Endothelial cell of umbilical vein (primary cell): Measurements from ENCODE around the gene DIS3L2. TPM values are rescaled to one million over a fixed set of nuclear protein-coding genes. Genes with fewer than 3 reads are reported as not detected.

Experiments used
- BruUV-seq: library from RNA; stranded (reverse); fragments of 400-500 nt; replicated peaks from 2 replicates; lab custom pipeline; 2021; lab: Mats Ljungman, UMichigan
- CTCF ChIA-PET: fragments of 300-600, 350-600 bp; sonication (Branson Sonifier 250); formaldehyde crosslinking; loops from one replicate; lab custom pipeline; 2021; ENCODE audit warnings: antibody characterized with exemption, inconsistent platforms; lab: Charles Lee
- POLR2A ChIA-PET: fragments of 300-600, 350-600 bp; sonication (Branson Sonifier 250); formaldehyde crosslinking; loops from one replicate; lab custom pipeline; 2021; ENCODE audit warnings: antibody characterized with exemption, inconsistent platforms; lab: Charles Lee
- DNase-seq: peaks from one replicate; pipeline ENCODE4 v3.0.0-alpha.2; 2011; ENCODE audit warnings: low read depth, low spot score
- FAIRE-seq: peaks from 2 replicates; lab custom pipeline; 2011; peaks lifted over from hg19 to GRCh38; lab: Jason Lieb, UNC
- H2AFZ ChIP-seq: 2 replicates; pipeline ENCODE4 v1.6.0; 2012; ENCODE audit warnings: low read depth, low read length, control low read depth, inconsistent platforms
- H3K27ac ChIP-seq: 2 replicates; pipeline ENCODE4 v1.5.1; 2011; ENCODE audit warnings: low read depth, mild to moderate bottlenecking, control low read depth, low read length, moderate library complexity; ENCODE audit not compliant: insufficient read depth
- H3K27me3 ChIP-seq, 2 experiments: 2 replicates each; pipeline versions ENCODE4 v1.6.0 to v1.6.1; 2011; ENCODE audit warnings: low read length in 2 of 2, mixed read lengths in 1 of 2; ENCODE audit not compliant: control insufficient read depth in 2 of 2, insufficient read depth in 2 of 2
- H3K36me3 ChIP-seq, 2 experiments: 2 replicates in 1 of 2; 3 replicates in 1 of 2; pipeline ENCODE4 v1.5.1; 2011; ENCODE audit warnings: low read length in 2 of 2, mild to moderate bottlenecking in 1 of 2, moderate library complexity in 1 of 2; ENCODE audit not compliant: control insufficient read depth in 2 of 2, insufficient read depth in 2 of 2; ENCODE audit errors: extremely low read depth in 1 of 2
- H3K4me1 ChIP-seq: 3 replicates; pipeline ENCODE4 v1.5.1; 2011; ENCODE audit warnings: mild to moderate bottlenecking, low read length; ENCODE audit not compliant: control insufficient read depth, insufficient read depth; ENCODE audit errors: extremely low read depth
- H3K4me2 ChIP-seq: 2 replicates; pipeline ENCODE4 v1.6.1; 2011; ENCODE audit warnings: low read length, control low read depth, mixed read lengths; ENCODE audit not compliant: insufficient read depth
- H3K4me3 ChIP-seq, 3 experiments: fragments of 200-600 bp in 1 of 3; sonication (generic), shearing (Covaris generic) in 1 of 3; replicated peaks in 1 of 3; 2 replicates each; pipeline ENCODE4 v1.5.1; 2011 to 2016; ENCODE audit warnings: control low read depth in 3 of 3, low read length in 3 of 3, mild to moderate bottlenecking in 2 of 3, inconsistent platforms in 1 of 3, low read depth in 1 of 3, moderate library complexity in 1 of 3; ENCODE audit not compliant: insufficient read depth in 1 of 3
- H3K79me2 ChIP-seq: 2 replicates; pipeline ENCODE4 v1.6.0; 2012; ENCODE audit warnings: low read length, inconsistent platforms; ENCODE audit not compliant: control insufficient read depth, insufficient read depth
- H3K9ac ChIP-seq: replicated peaks from 2 replicates; pipeline ENCODE3; 2011; ENCODE audit warnings: low read length, control low read depth; ENCODE audit not compliant: insufficient read depth; ENCODE audit errors: extremely low read depth
- H3K9me1 ChIP-seq: replicated peaks from 3 replicates; pipeline ENCODE4 v1.6.0; 2011; ENCODE audit warnings: mild to moderate bottlenecking, low read length; ENCODE audit not compliant: control insufficient read depth, insufficient read depth; ENCODE audit errors: extremely low read depth
- H3K9me3 ChIP-seq: replicated peaks from 2 replicates; pipeline ENCODE4 v1.5.1; 2012; ENCODE audit warnings: low read length, inconsistent platforms; ENCODE audit not compliant: control insufficient read depth, insufficient read depth
- H4K20me1 ChIP-seq: replicated peaks from 2 replicates; pipeline ENCODE3; 2011; ENCODE audit warnings: mild to moderate bottlenecking, low read length; ENCODE audit not compliant: control insufficient read depth, insufficient read depth; ENCODE audit errors: extremely low read depth
- EZH2 ChIP-seq: IDR thresholded peaks from 2 replicates; pipeline ENCODE4 v1.6.1; 2012; ENCODE audit warnings: borderline replicate concordance, low read depth, mild to moderate bottlenecking, moderate library complexity, low read length, inconsistent platforms; ENCODE audit not compliant: severe bottlenecking
- FOS ChIP-seq: IDR thresholded peaks from 2 replicates; pipeline ENCODE4 v1.6.1; 2011; ENCODE audit warnings: mild to moderate bottlenecking, low read length, moderate library complexity, borderline replicate concordance; ENCODE audit not compliant: insufficient read depth
- GATA2 ChIP-seq: IDR thresholded peaks from 2 replicates; pipeline ENCODE4 v1.7.0; 2011; ENCODE audit warnings: low read depth, mild to moderate bottlenecking, moderate library complexity, mixed read lengths, low read length; ENCODE audit not compliant: insufficient read length, insufficient read depth
- JUN ChIP-seq: IDR thresholded peaks from 2 replicates; pipeline ENCODE4 v1.6.1; 2011; ENCODE audit warnings: borderline replicate concordance, low read depth; ENCODE audit not compliant: insufficient read length, insufficient read depth
- MYC ChIP-seq: IDR thresholded peaks from one replicate; pipeline ENCODE4 v1.6.1; 2011; ENCODE audit warnings: mild to moderate bottlenecking, low read depth, low read length
- POLR2A ChIP-seq: IDR thresholded peaks from 2 replicates; pipeline ENCODE4 v1.6.1; 2012; ENCODE audit warnings: low read depth, mild to moderate bottlenecking, control low read depth, low read length
- POLR2AphosphoS5 ChIP-seq: IDR thresholded peaks from 2 replicates; pipeline ENCODE4 v1.6.1; 2012; ENCODE audit warnings: low read depth, mild to moderate bottlenecking, control low read depth, low read length, moderate library complexity; ENCODE audit not compliant: insufficient read depth
- dilution Hi-C: fragments of 300-500 bp; cut with MboI; formaldehyde crosslinking; loops from one replicate; pipeline ENCODE4 v1.15.0; 2019; ENCODE audit warnings: low sequenced_read_pairs; ENCODE audit not compliant: extremely low pct_ligation_motif_present
- intact Hi-C: fragments of 100-400 bp; cut with micrococcal nuclease; formaldehyde crosslinking; loops from one replicate; pipeline ENCODE4 v1.10.0; 2022
- polyA plus RNA-seq, 4 experiments: library from polyadenylated mRNA; depleted of rRNA in 3 of 4; stranded (reverse) in 3 of 4; unstranded in 1 of 4; fragments of >200 nt; gene quantifications; 2 replicates each; pipeline versions ENCODE4 v1.2.1 to v1.2.3, GENCODE V29; 2011 to 2012; ENCODE audit warnings: missing spikeins in 1 of 4
- total RNA-seq: library from RNA; stranded (reverse); gene quantifications from 2 replicates; pipeline ENCODE4 v1.2.3, GENCODE V29; 2021
- TF ChIP-seq, protein P1 (sequence below): IDR thresholded peaks from 2 replicates; pipeline ENCODE4 v1.6.1; 2011; ENCODE audit not compliant: insufficient read depth, insufficient read length
- TF ChIP-seq, protein P2 (sequence below), 2 donors: IDR thresholded peaks; 1 replicate in 1 of 2; 2 replicates in 1 of 2; pipeline ENCODE4 v1.5.1; 2011; ENCODE audit warnings: low read length in 2 of 2, mild to moderate bottlenecking in 2 of 2, moderate library complexity in 2 of 2, control low read depth in 1 of 2, inconsistent platforms in 1 of 2, low read depth in 1 of 2; ENCODE audit not compliant: insufficient read depth in 1 of 2; ENCODE audit errors: extremely low read depth in 1 of 2

DIS3L2 gene
- total and polyA plus RNA-seq, 2 donors (not counting 3 experiments of a cell fraction or from before 2014, with no cell fraction given) = 14.6 to 31.2 TPM

DNA sequence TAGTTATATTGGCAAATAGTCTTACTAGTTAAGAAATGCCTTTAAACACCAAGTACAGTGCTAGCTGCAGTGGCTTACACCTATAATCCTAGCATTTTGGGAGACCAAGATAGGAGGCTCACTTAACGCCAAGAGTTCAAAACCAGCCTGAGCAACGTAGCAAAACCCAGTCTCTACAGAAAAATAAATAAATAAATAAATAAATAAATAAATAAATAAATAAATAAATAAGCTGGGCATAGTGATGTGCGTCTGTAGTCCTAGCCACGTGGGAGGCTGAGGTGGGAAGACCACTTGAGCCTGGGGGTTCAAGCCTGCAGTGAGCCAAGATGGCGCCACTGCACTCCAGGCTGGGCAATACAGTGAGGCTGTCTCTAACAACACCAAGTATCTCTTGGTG, 258.4 kb downstream of the DIS3L2 start:
- ChIA-PET CTCF (no interaction called here), POLR2A (no interaction called here)
- H4K20me1 ChIP-seq = no peaks in the 10 kb centered on the region
- H3K9me3 ChIP-seq = no peaks in the 10 kb centered on the region
- H3K4me3 ChIP-seq = no peak overlapping the region
- BruUV-seq = no TSS peak
- H3K27ac ChIP-seq = no peak overlapping the region
- intact Hi-C loops = no loop called here
- H3K27me3 ChIP-seq = no peaks in the 10 kb centered on the region
- no peak overlapping the region for H2AFZ ChIP-seq
- FAIRE-seq (no peak), DNase-seq (no peak)
- H3K9ac ChIP-seq = no peak overlapping the region
- no peaks in the 10 kb centered on the region for H3K9me1 ChIP-seq
- no peaks in the 10 kb centered on the region for H3K36me3 ChIP-seq
- no peaks in the 10 kb centered on the region for H3K79me2 ChIP-seq
- dilution Hi-C loops = no loop called here
- TF ChIP-seq EZH2 (no peak), GATA2 (no peak), JUN (no peak), MYC (no peak), POLR2A (no peak), FOS (no peak), POLR2AphosphoS5 (no peak)
- TF ChIP-seq, protein P1, sequence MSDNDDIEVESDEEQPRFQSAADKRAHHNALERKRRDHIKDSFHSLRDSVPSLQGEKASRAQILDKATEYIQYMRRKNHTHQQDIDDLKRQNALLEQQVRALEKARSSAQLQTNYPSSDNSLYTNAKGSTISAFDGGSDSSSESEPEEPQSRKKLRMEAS = no peak
- TF ChIP-seq, protein P2, sequence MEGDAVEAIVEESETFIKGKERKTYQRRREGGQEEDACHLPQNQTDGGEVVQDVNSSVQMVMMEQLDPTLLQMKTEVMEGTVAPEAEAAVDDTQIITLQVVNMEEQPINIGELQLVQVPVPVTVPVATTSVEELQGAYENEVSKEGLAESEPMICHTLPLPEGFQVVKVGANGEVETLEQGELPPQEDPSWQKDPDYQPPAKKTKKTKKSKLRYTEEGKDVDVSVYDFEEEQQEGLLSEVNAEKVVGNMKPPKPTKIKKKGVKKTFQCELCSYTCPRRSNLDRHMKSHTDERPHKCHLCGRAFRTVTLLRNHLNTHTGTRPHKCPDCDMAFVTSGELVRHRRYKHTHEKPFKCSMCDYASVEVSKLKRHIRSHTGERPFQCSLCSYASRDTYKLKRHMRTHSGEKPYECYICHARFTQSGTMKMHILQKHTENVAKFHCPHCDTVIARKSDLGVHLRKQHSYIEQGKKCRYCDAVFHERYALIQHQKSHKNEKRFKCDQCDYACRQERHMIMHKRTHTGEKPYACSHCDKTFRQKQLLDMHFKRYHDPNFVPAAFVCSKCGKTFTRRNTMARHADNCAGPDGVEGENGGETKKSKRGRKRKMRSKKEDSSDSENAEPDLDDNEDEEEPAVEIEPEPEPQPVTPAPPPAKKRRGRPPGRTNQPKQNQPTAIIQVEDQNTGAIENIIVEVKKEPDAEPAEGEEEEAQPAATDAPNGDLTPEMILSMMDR (IDR thresholded peaks at IDR 0.05; ENCODE audit: extremely low read depth in 1 of 2, insufficient read depth in 1 of 2, low read depth in 1 of 2, low read length in 2 of 2) = no peak
- H3K4me2 ChIP-seq = no peak overlapping the region
- H3K4me1 ChIP-seq = peaks cover 8% of the 10 kb centered on the region
